Loucy (cell line): ENCODE data around the gene PYGM.
A peak's percentile ranks its signal among the peaks of the same experiment; 100 is the strongest.

Experiments
- H2AFZ ChIP-seq: fragments of 200-600 bp; sonication (generic); 2 replicates; pipeline ENCODE4 v1.6.0; 2016; ENCODE audit warnings: antibody characterized with exemption, mild to moderate bottlenecking, low read length, moderate library complexity
- H3F3A ChIP-seq: fragments of 200-600 bp; 2 replicates; pipeline ENCODE4 v1.6.0; 2016; ENCODE audit warnings: antibody characterized with exemption, low read depth, mild to moderate bottlenecking
- H3K27me3 ChIP-seq: fragments of 200-600 bp; sonication (generic); 2 replicates; pipeline ENCODE4 v1.6.1; 2014; ENCODE audit warnings: low read length, mild to moderate bottlenecking; ENCODE audit not compliant: insufficient read depth, poor library complexity, severe bottlenecking
- H3K36me3 ChIP-seq: fragments of 200-600 bp; sonication (generic); 2 replicates; pipeline ENCODE4 v1.6.1; 2016; ENCODE audit warnings: low read length; ENCODE audit not compliant: insufficient read depth
- H3K4me1 ChIP-seq: fragments of 200-600 bp; sonication (generic); 2 replicates; pipeline ENCODE4 v1.5.1; 2014; ENCODE audit warnings: low read length, mild to moderate bottlenecking; ENCODE audit not compliant: insufficient read depth, poor library complexity, severe bottlenecking
- H3K4me2 ChIP-seq: fragments of 200-600 bp; sonication (generic); 2 replicates; pipeline ENCODE4 v1.6.0; 2014; ENCODE audit warnings: antibody characterized with exemption, low read length, low read depth, mild to moderate bottlenecking; ENCODE audit not compliant: poor library complexity, severe bottlenecking
- H3K4me3 ChIP-seq: fragments of 200-600 bp; sonication (generic); 2 replicates; pipeline ENCODE4 v1.5.1; 2014; ENCODE audit warnings: low read length, mild to moderate bottlenecking, mixed read lengths; ENCODE audit not compliant: poor library complexity, severe bottlenecking
- H3K79me2 ChIP-seq: fragments of 200-600 bp; sonication (generic); 2 replicates; pipeline ENCODE4 v1.6.1; 2014; ENCODE audit warnings: low read length; ENCODE audit not compliant: insufficient read depth
- H3K9ac ChIP-seq: fragments of 200-600 bp; sonication (generic); 2 replicates; pipeline ENCODE4 v1.6.0; 2014; ENCODE audit warnings: mild to moderate bottlenecking, low read depth, low read length, moderate library complexity; ENCODE audit not compliant: poor library complexity, severe bottlenecking
- H3K9me2 ChIP-seq: fragments of 200-600 bp; sonication (generic); replicated peaks from 2 replicates; pipeline ENCODE4 v1.6.1; 2016; ENCODE audit warnings: low read depth, low read length, mixed read lengths
- H3K9me3 ChIP-seq: fragments of 200-600 bp; sonication (generic); 2 replicates; pipeline ENCODE4 v1.6.1; 2014; ENCODE audit warnings: mild to moderate bottlenecking, antibody characterized with exemption, low read length, low read depth; ENCODE audit not compliant: insufficient read depth
- H4K20me1 ChIP-seq: fragments of 200-600 bp; sonication (generic); 2 replicates; pipeline ENCODE4 v1.6.0; 2014; ENCODE audit warnings: antibody characterized with exemption, low read length, mild to moderate bottlenecking; ENCODE audit not compliant: insufficient read depth, poor library complexity, severe bottlenecking
- CTCF ChIP-seq: fragments of 200-600 bp; sonication (generic); conservative IDR thresholded peaks from 2 replicates; pipeline ENCODE4 v1.5.1; 2014; ENCODE audit warnings: mild to moderate bottlenecking, antibody characterized with exemption, low read length
- EZH2phosphoT487 ChIP-seq: fragments of 200-600 bp; IDR thresholded peaks from 2 replicates; pipeline ENCODE4 v1.6.1; 2018; ENCODE audit warnings: antibody characterized with exemption, mild to moderate bottlenecking, moderate library complexity, borderline replicate concordance

PYGM gene

GRCh38 chr11:64759722-64760719 lies at the start of gene PYGM:
Gene PYGM, minus strand, starts transcription at chr11:64759974. Its CDS starts 76 bp downstream, at chr11:64759898.
- H2AFZ ChIP-seq = no peak within 1 kb of the TSS
- H3K79me2 ChIP-seq = peaks cover 24% of the 10 kb centered on the region; the same call in 1 of the 2 replicates
- H3K9ac ChIP-seq = no peak within 1 kb of the TSS
- no peaks in the 10 kb centered on the region for H3K9me2 ChIP-seq
- no peak within 1 kb of the TSS for H3K4me3 ChIP-seq
- H3K4me2 ChIP-seq = no peak within 1 kb of the TSS
- no peak for TF ChIP-seq EZH2phosphoT487
- TF ChIP-seq CTCF = no peak
- peaks cover 39% of the 10 kb centered on the region for H4K20me1 ChIP-seq
- peaks cover 44% of the 10 kb centered on the region for H3K4me1 ChIP-seq
- H3F3A ChIP-seq = peaks cover 20% of the 10 kb centered on the region
- peaks cover 28% of the 10 kb centered on the region for H3K36me3 ChIP-seq
- no peaks in the 10 kb centered on the region for H3K9me3 ChIP-seq
- no peaks in the 10 kb centered on the region for H3K27me3 ChIP-seq

GRCh38 chr11:64805481-64805880 lies 45.7 kb upstream of the PYGM start:
- no peak for TF ChIP-seq EZH2phosphoT487
- no peak for TF ChIP-seq CTCF
- Histone ChIP-seq H4K20me1 (peaks cover 8% of the 10 kb centered on the region), H2AFZ (no peak overlapping the region), H3K79me2 (peaks cover 8% of the 10 kb centered on the region), H3K36me3 (no peaks in the 10 kb centered on the region), H3F3A (no peaks in the 10 kb centered on the region), H3K4me1 (peaks cover 26% of the 10 kb centered on the region), H3K9me2 (no peaks in the 10 kb centered on the region), H3K4me3 (no peak overlapping the region), H3K4me2 (no peak overlapping the region), H3K9me3 (no peaks in the 10 kb centered on the region), H3K9ac (no peak overlapping the region), H3K27me3 (no peaks in the 10 kb centered on the region)

- H3K9ac ChIP-seq = no peak overlapping the region
- no peaks in the 10 kb centered on the region for H3K9me2 ChIP-seq
- peaks cover 5% of the 10 kb centered on the region for H3K79me2 ChIP-seq
- H3K27me3 ChIP-seq = no peaks in the 10 kb centered on the region
- H3F3A ChIP-seq = no peaks in the 10 kb centered on the region
- peaks cover 6% of the 10 kb centered on the region for H4K20me1 ChIP-seq
- H3K36me3 ChIP-seq = no peaks in the 10 kb centered on the region
- H3K4me2 ChIP-seq = peak overlapping the region; percentile 99
- TF ChIP-seq EZH2phosphoT487 (no peak), CTCF (peak; percentile 19; the same call in 1 of the 2 replicates)
- H3K4me3 ChIP-seq = no peak overlapping the region
- H3K9me3 ChIP-seq = no peaks in the 10 kb centered on the region
- H2AFZ ChIP-seq = no peak overlapping the region
- H3K4me1 ChIP-seq = peaks cover 30% of the 10 kb centered on the region
These were observed 44.8 kb upstream of the PYGM start for GRCh38 chr11:64804346-64805210.
